Measurements from ENCODE around the gene IRF5.

DNA sequence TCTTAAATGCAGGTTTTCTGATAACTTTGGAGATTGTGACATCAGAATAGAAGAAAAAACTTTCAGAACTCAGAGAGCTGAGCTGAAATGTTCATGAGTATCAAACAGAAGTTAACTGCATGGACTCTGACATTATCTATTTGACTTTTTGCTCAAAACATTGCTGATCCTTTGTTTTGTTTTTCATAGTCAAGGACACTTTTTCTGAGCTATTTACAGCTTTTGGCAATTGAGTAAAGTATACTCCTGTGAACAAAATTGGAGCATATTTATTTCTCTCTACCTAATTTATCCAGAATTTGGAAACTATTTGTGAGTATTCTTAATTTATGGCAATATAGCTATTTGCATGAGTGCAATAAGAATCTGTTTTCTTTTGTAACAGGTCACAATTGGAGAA is 38.3 kb upstream of the IRF5 start:
- TF ChIP-seq, protein P1, sequence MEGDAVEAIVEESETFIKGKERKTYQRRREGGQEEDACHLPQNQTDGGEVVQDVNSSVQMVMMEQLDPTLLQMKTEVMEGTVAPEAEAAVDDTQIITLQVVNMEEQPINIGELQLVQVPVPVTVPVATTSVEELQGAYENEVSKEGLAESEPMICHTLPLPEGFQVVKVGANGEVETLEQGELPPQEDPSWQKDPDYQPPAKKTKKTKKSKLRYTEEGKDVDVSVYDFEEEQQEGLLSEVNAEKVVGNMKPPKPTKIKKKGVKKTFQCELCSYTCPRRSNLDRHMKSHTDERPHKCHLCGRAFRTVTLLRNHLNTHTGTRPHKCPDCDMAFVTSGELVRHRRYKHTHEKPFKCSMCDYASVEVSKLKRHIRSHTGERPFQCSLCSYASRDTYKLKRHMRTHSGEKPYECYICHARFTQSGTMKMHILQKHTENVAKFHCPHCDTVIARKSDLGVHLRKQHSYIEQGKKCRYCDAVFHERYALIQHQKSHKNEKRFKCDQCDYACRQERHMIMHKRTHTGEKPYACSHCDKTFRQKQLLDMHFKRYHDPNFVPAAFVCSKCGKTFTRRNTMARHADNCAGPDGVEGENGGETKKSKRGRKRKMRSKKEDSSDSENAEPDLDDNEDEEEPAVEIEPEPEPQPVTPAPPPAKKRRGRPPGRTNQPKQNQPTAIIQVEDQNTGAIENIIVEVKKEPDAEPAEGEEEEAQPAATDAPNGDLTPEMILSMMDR (optimal IDR thresholded peaks at IDR 0.05 in 1 of 3, IDR thresholded peaks at IDR 0.05 in 1 of 3, conservative IDR thresholded peaks at IDR 0.05 in 1 of 3; ENCODE audit: extremely low read depth in 1 of 3, insufficient read depth in 2 of 3, low read length in 3 of 3), result no peak
- no peak for TF ChIP-seq EZH2 (IDR thresholded peaks at IDR 0.05; ENCODE audit: low read length)
